GM20000 (cell line): Measurements from ENCODE around the gene HSPA6.

ENCODE experiments used
- DNase-seq: peaks from one replicate; pipeline ENCODE4 v3.0.0; 2012; ENCODE audit warnings: low spot score
- TF ChIP-seq, protein P1 (sequence below): IDR thresholded peaks from 2 replicates; pipeline ENCODE4 v1.5.1; 2012; ENCODE audit warnings: mild to moderate bottlenecking, control low read depth; ENCODE audit errors: extremely low read depth, missing control alignments

The HSPA6 gene

DNA sequence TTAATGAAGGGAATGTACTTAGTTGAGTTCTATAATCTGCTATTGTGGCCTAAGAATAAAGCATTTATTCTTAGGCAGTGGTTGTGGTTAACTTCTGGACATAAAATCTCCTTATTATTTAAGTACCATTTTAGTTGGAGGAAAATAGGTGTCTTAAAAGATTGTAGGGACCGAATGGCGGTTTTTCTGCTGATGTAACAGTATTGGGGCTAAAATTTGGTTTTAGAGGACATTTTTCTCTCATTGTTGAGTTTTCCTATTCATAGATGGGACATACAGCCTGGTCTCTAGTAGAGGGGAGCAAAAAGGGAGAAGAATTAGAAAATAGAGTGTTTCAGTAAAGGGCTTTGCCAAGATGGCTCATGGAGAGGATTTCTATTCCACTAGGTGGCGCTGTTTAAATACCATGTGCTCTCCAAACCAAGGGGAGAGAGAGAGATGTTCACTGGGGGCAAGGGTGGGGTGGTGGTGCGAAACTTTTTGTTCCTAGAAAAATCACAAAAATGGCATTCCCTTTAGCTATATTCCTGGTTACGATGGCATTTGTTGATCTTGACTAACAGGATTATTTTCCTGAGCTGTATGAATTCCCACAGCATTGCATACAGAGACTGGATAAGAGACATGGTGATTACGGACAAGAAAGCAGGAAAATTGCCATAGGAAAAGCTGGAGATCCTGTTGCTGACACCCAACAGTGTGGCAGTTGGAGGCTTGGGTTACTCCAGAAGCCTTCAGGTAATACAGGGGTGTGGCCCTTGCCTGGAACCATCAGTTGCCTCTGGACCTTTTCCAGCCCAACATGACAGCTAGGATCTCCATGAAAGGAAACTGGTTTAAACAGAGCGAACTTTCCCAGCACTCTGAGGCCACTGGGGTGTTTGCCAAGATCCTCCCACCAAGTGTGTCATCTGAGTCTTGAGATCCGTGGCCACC is 37.3 kb upstream of the HSPA6 start:
- TF ChIP-seq, protein P1, sequence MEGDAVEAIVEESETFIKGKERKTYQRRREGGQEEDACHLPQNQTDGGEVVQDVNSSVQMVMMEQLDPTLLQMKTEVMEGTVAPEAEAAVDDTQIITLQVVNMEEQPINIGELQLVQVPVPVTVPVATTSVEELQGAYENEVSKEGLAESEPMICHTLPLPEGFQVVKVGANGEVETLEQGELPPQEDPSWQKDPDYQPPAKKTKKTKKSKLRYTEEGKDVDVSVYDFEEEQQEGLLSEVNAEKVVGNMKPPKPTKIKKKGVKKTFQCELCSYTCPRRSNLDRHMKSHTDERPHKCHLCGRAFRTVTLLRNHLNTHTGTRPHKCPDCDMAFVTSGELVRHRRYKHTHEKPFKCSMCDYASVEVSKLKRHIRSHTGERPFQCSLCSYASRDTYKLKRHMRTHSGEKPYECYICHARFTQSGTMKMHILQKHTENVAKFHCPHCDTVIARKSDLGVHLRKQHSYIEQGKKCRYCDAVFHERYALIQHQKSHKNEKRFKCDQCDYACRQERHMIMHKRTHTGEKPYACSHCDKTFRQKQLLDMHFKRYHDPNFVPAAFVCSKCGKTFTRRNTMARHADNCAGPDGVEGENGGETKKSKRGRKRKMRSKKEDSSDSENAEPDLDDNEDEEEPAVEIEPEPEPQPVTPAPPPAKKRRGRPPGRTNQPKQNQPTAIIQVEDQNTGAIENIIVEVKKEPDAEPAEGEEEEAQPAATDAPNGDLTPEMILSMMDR = peak; percentile 59
- peak; percentile 79 for DNase-seq

- no peak for DNase-seq
- TF ChIP-seq, protein P1 = no peak
These were observed 32.9 kb upstream of the HSPA6 start for GRCh38 chr1:161491472-161491871.

DNA sequence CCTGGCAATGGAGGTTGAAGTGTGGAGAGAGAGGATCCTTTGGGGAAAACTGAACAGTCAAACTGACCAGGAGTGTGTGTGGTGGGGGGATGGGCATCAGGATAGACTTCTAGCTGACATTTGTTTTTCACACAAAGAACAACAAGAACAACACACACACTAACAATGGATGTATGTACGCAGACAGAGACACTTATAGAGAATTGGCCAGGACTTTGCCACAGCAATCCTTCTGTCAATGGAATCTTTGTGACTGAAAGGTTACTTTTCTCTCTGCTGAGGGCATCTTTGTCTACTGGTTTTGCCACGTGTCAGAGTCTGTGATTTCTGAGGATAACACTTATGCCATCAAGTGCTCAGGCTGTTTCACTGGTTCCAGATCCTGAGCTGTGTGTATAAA is 31.5 kb upstream of the HSPA6 start:
- TF ChIP-seq, protein P1 = no peak
- DNase-seq = no peak

GRCh38 chr1:161494091-161494735 is 30.1 kb upstream of the HSPA6 start:
- no peak for DNase-seq
- TF ChIP-seq, protein P1 = no peak

- TF ChIP-seq, protein P1 = no peak
- DNase-seq = no peak
These were observed 28.9 kb upstream of the HSPA6 start for GRCh38 chr1:161495490-161495889.

DNA sequence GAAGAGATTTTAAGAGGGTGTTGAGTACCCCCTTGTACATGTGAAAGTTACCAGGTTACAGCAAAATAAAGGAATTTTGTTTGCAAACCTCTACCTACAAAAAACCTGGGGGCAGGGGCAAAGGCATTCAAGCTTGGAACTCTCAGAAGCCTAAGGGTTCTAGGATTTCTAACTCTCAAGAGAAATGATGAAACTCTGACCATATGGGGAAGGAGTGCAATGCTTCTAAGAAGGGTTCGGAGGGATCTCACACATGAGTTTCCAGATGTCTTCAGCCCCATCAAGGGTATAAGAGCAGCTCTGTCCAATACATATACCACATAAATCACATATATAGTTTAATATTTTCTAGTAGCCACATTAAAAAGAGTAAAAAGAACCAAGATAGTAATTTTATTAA is 26.4 kb upstream of the HSPA6 start:
- TF ChIP-seq, protein P1 = no peak
- DNase-seq = no peak

GRCh38 chr1:161498646-161499045 is 25.7 kb upstream of the HSPA6 start:
- TF ChIP-seq, protein P1 = no peak
- DNase-seq = no peak
